ENCODE data around the gene PCARE.
"Not testable (repeated sequence)": the region's sequence is repeated elsewhere in the genome, so short reads cannot be mapped to it uniquely, and the experiment has no call there.

PCARE gene

GRCh38 chr2:29074411-29074810, at the start of gene PCARE:
Gene PCARE, minus strand, starts transcription at chr2:29074523. Its CDS starts 262 bp downstream, at chr2:29074261.
- no peak for DNase-seq

DNA sequence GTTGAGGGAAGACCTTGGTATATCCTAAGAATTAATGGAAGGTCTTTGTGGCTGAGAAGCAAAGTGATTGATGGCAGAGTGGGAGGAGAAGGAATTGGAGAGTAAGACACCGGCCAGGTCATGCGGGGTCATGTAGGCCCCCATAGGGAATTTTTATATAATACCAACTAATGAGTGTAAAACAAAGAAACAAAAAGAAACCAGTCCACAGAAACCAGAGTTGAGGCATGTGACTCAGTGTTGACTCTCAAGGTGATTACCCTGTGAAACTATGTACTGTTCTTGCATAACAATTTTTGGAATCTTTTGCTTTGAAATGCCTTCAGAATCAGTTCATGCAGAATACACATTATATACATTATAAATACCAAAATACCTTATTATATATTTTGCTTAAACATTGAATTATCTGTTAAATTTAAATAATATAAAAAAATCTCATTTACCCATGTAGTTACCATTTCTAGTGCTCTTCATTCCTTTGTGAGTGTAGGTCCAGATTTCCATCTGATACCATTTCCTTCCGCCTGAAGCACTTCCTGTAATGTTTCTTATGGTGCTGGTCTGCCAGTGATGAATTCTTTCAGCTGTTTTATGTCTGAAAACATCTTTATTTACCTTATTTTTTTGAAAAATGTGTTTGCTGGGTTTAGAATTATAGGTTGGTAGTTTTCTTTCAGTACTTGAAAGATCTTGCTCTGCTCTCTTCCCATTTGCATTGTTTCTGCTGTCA, 49.5 kb upstream of the PCARE start:
- no peak for DNase-seq

DNA sequence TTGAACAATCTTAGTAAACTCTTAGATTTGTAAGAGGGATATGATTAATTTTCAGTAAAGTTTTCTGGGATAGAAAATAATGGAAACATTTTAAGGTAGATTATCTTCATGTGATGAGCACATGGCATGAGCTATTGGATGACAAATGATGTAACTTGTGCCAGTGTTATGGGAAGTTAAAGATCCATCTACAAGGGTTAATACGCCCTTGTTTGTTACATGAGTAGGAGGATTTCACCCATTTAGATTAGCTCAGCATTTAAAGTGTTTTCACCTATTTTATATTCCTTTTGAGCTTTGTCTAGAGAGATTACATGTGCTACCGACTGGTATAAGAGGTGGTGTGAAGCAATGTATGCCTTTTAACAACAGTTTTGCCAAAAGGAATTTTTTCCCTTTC, 46.5 kb upstream of the PCARE start:
- DNase-seq = no peak

- no peak for DNase-seq
These were observed 44.9 kb upstream of the PCARE start for GRCh38 chr2:29119211-29119610.

GRCh38 chr2:29117636-29118303, 43.4 kb upstream of the PCARE start:
- no peak for DNase-seq

DNA sequence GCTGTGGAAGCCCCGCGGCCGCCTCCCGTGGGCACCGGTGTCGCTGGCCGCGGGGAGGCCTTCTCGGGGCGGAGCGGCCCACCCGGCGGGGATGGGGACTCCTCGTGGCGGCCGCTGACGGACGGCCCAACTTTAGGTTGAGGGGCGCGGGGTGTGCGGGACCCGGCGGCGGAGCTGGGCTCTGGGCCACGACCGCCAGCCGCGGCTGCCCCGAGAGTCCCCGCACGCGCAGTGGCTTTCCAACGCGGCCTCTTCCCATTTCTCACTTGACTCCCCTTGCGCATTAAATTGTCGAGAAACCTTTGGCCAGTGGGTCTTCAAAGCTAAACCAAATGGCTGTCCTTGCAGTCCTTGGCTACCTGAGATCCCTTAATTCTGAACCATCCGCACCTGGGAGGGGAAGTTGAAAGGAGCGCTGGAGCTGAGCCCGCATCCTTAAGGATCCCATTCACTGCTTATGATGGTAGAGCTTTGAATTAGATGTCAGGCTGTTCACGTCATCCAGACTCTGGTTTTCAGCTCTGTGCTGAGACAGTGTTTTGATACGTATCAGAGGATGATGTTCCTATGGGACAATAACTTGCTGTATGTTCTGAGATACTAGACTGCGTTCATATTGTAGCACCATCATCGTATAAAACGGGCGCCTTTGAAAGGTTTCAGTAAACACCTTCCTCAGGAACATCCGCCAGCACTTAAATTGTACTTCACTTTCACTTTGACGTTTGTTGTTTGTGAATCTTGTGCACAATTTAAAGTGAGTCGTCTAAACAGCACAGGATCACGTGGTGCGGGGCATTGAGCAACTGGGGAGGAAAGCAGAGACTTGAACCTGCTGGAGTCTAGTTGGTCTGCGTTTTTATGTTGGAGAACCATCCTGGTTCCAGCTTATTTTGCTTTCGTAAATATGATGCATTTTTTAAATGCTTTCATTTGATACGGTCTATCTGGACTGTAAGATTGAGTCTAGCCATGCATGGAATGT, 41.8 kb upstream of the PCARE start:
- no peak for DNase-seq

DNA sequence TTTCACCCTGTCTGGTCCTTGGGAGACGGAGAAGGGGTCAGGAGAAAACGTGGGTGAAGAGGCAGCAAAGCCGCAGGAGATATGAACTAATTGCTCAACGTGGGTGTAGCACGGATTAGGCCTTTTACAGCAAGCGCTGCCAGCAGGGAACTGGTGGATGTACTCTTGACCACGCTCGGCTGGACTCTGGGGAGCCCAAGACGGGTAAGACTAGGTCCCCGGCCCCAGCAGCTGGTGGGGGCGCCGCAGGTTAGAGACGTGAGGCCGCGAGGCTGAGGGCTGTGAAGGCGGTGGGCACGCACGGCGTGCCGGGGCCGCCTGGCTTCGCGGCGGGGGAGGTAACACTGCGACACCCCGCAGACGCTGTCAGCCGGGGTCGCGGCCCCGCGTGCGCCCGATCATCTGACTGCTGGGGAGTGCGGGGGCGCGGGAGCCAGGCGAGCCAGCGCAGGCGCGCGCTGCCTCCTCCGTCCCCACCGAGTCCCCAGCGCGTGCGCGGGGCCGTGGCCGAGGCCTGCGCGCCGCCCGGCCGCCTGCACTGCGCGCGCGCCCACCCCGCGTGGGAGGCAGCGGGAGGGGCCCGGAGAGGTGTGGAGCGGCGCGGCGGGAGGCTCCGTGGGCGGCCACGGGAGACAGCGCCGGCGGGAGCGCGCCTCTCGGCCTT, 40.8 kb upstream of the PCARE start, which contains the start of gene CLIP4:
Gene CLIP4, plus strand, starts transcription at position 470 of the 664 bp plus-strand sequence. CDS start 5,974 bp downstream, outside the sequence.
- no peak for DNase-seq

DNA sequence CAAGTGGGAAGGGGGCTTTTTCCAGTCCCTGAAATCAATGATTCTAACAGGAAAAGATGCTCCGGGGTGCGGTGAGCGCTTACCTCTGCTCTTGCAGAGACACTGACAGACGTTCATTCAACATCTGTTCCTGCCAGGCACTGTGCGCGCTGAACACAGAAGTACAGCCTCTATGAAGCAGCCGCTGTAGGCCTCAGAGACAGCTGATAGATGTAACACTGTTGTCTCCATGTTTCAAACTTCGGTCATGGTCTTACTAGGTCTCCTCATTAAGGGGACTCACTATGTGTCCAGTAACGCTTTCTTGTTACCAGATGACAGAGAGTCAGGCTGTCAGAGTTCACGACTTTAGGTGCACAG, 40.2 kb upstream of the PCARE start:
- DNase-seq = no peak

DNA sequence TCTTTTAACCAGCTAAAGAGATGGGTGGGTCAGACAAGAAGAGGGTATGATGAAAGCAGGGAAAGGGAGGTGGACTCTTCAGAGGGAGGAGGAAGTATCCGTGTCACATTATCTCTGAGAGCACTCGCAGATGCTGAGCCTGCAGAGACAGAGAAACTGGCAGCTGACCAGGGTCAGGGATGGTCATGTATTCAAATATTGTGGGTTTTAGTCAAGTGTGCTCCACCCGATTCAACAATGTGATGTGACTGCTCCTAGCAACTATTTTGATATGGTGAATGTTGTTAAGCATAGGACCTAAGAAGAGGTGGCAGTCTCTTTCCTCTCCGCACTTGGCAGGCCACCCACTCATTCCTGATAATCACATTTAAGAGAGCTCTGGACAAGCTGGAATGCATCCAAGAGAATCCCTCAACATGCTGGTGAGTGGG, 39.6 kb upstream of the PCARE start:
- DNase-seq = no peak

- no peak for DNase-seq
These were observed 38.8 kb upstream of the PCARE start for GRCh38 chr2:29113027-29113686.

DNA sequence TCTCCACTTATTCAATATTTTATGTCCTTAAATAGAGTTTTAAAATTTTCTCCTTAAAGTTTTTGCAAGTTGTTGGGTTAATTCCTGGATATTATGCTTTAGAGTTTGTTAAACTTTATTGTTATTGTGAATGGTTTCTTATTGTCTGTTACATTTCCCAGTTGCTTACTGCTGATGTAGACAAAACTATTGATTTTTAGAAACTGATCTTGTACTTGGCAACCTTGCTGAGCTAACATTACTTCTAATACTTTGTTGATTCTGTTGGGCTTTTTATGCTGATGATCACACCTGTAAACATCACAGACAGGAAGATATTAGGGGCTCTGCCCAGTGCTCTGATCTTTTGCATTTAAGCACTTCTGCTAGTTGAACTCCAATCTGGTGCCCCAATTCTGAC, 38.1 kb upstream of the PCARE start:
- no peak for DNase-seq

DNA sequence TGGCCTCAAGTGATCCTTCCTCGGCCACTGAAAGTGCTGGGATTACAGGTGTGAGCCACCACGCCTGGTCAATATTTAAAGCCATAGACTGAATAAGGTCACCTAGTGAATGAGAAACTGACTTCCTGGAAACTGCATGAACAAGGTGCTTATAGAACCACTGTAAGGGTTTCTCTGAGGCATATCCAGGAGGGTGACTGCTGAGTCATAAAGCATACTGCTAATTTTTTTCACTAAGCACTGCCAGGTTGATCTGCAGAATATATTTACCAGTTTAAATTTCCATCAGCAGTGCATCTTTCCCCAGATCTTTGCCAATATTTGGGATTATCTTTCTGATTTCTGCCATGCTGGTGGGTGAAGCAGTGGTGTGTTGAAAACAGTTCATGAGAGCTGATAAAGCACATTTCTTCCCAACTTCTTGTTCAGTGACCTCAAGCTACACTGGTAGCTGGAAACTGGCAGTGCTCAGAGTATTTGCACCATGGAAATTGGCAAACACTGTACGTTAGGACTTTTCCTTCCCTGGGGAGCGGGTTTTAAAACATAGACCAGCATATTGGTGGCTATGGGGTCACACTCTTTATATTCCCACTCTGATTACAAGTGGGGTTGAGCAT, 36.7 kb upstream of the PCARE start:
- no peak for DNase-seq

DNA sequence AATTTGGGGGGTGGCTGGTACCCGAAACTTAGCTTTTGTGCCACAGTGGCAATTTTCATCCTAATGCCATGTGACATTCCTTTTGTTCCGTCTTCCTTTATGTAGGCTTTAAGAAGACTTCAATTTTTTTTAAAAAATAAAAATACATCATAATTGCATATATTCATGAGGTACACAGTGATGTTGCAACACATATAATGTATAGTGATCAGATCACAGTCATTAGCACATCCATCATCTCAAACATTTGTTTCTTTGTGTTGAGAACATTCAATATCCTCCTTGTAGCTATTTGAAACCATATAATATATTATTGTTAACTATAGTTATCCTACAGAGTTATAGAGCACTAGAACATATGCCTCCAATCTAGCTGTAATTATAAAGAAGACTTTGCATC, 34.9 kb upstream of the PCARE start:
- no peak for DNase-seq

DNA sequence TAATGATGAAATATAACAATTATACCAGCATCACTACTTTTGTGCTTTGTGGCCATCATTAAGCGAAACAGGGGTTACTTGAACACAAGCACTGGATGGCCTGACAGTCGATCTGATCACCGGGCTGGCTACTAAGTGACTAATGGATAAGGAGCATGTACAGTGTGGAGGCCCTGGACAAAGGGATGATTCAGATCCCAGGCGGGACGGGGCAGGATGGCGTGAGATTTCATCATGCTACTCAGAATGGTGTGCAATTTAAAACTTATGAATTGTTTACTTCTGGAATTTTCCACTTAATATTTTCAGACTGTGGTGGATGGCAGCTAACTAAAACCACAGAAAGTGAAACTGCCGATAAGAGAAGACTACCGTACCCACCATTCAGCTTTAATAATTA, 33.9 kb upstream of the PCARE start:
- no peak for DNase-seq

DNA sequence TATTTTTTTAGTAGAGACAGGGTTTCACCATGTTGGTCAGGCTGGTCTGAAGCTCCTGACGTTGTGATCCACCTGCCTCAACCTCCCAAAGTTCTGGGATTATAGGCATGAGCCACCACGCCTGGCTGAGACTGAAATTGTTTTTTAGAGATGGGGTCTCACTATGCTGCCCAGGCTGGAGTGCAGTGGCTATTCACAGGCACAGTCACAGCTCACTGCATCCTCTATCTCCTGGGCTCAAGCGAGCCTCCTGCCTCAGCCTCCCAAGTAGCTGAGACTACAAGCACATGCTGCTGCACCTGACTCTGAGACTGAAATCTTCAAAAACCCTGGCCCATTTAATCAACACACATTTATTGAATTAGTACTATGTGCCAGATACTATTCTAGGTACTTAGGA, 33.2 kb upstream of the PCARE start:
- not testable (repeated sequence) for DNase-seq

DNA sequence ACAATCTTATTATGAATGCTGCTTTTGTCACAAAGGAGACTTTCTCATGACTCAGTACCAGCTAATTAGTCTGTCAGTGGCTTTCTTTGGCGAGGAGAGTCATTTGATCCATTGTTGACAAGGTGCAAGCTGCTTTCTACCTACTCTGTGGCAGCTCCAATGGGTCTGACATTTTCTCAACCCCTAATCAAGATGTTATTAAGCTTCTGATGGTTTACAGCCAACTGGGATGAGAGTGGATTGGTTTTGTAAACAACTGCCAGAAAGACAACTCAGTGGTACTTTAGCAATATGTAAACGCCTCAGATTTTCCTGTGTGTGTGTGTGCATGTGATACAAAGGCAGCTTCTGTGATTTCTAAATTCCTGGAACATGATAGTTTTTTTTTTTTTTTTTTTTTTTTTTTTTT, 32.7 kb upstream of the PCARE start:
- peak; percentile 68 for DNase-seq

- no peak for DNase-seq
These were observed 31.9 kb upstream of the PCARE start for GRCh38 chr2:29106256-29106655.

- no peak for DNase-seq
These were observed 31.1 kb upstream of the PCARE start for GRCh38 chr2:29105375-29105774.

DNA sequence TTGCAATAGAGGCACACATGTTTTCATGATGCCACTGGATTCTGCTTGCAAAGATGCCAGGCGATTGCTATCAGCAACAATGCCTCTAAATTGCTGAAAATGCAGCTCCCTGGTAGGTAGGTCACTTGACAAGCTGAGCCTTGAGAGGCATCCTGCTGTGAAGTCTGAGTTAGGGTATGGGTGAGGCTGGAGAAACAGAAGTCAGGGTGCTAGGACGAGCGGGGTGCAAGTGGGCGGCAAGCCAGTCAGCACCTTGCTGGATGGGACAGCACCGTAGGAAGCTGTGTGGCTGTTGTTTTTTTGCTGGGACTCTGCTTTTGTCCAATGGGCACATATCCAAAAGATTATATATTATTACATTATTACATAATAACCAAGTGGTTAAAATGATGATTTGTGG, 30.4 kb upstream of the PCARE start:
- DNase-seq = no peak

DNA sequence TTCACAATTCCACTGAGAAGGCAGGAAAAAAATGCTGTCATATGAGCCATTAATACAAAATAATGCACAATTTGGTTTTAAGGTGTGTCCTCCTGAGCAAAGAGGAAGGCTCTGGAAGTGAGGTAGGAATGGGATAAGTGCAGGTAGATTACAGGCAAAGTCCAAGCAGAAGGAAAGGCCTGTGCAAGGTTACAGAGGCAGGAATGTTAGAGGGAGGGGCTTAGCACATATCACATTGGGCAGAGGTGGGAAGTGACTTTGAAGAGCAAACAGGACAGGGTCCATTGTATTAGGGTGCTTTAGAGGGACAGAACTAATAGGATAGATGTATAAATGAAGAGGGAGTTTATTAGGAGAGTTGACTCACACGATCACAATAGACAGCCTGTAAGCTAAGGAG, 26.2 kb upstream of the PCARE start:
- no peak for DNase-seq

DNA sequence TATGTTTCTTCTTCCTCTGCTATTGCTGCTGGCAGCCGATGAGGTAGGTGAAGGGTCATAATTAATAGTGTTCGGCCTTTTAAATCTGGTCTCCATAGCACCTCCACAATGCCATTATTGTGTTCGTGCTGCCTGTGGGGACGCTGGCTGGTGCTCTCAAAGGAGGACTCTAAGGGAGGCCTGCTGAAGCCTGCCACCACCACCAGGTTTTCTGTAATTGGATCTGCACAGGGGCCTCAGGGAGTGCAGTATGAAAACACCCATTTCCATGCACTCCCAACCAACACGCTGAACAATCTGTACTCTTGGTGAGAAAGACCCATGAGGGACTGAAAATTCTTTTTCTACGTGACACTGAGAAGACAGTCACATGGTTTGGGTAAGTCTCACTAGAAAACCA, 23.2 kb upstream of the PCARE start:
- DNase-seq = no peak

DNA sequence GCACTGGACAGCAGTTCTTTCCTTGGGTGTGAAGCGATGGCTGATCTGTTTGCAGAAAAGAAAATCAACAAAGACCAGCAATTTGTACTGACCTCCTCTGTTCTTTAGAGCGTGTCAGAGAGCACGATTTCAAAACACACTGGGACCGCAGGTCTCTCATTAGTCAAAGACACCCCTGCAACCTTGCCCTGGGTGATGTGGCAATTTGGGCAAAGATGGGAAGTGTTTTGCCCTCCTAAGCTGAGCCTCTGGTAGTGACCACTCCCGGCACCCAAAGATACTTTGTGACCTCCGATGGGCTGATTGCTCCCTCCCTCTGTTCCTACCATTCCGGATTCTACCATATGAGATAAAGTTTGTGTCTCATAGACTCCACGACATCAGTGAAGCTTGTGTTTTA, 22.6 kb upstream of the PCARE start:
- DNase-seq = no peak
